AG04450 (cell line): ENCODE results near the gene CDH15. TPM values are rescaled to one million over a fixed set of nuclear protein-coding genes. Genes with fewer than 3 reads are reported as not detected.

Experiments
- CTCF ChIA-PET: fragments of 300-600, 350-600 bp; formaldehyde crosslinking; extraction: SDS; loops from one replicate; lab custom pipeline; 2022; ENCODE audit warnings: antibody characterized with exemption, inconsistent platforms; lab: Charles Lee
- POLR2A ChIA-PET: fragments of 350-600 bp; formaldehyde crosslinking; extraction: SDS; loops from one replicate; lab custom pipeline; 2021; ENCODE audit warnings: antibody characterized with exemption, inconsistent platforms; lab: Yijun Ruan, JAX
- DNase-seq: peaks from one replicate; pipeline ENCODE4 v3.0.0-alpha.2; 2011; ENCODE audit warnings: low read depth, low spot score
- H3K27ac ChIP-seq: one replicate; pipeline ENCODE4 v1.5.1; 2012; ENCODE audit warnings: low read depth, low read length, control low read depth
- H3K27me3 ChIP-seq: one replicate; pipeline ENCODE4 v1.6.0; 2012; ENCODE audit warnings: low read length; ENCODE audit not compliant: control insufficient read depth, insufficient read depth
- H3K4me3 ChIP-seq: 2 replicates; pipeline ENCODE4 v1.5.1; 2011; ENCODE audit warnings: mild to moderate bottlenecking, low read depth, low read length, control low read depth
- H3K9me3 ChIP-seq: 2 replicates; pipeline ENCODE4 v1.5.1; 2012; ENCODE audit warnings: low read length; ENCODE audit not compliant: control insufficient read depth, insufficient read depth
- polyA plus RNA-seq: library from polyadenylated mRNA; depleted of rRNA; stranded (reverse); fragments of >200 nt; gene quantifications from 2 replicates; pipeline ENCODE4 v1.2.3, GENCODE V29; 2011
- TF ChIP-seq, protein P1 (sequence below): IDR thresholded peaks from 2 replicates; pipeline ENCODE4 v1.5.1; 2011; ENCODE audit warnings: low read depth, low read length, control low read depth, inconsistent platforms

CDH15 gene
- polyA plus RNA-seq, 1 experiment, result 0.12 TPM

- ChIA-PET POLR2A (no interaction called here), CTCF (no interaction called here)
- Histone ChIP-seq H3K27ac (peak overlapping the region; percentile 2), H3K4me3 (no peak overlapping the region), H3K27me3 (peaks cover 30% of the 10 kb centered on the region), H3K9me3 (peaks cover 2% of the 10 kb centered on the region; the same call in 1 of the 2 replicates)
- TF ChIP-seq, protein P1, sequence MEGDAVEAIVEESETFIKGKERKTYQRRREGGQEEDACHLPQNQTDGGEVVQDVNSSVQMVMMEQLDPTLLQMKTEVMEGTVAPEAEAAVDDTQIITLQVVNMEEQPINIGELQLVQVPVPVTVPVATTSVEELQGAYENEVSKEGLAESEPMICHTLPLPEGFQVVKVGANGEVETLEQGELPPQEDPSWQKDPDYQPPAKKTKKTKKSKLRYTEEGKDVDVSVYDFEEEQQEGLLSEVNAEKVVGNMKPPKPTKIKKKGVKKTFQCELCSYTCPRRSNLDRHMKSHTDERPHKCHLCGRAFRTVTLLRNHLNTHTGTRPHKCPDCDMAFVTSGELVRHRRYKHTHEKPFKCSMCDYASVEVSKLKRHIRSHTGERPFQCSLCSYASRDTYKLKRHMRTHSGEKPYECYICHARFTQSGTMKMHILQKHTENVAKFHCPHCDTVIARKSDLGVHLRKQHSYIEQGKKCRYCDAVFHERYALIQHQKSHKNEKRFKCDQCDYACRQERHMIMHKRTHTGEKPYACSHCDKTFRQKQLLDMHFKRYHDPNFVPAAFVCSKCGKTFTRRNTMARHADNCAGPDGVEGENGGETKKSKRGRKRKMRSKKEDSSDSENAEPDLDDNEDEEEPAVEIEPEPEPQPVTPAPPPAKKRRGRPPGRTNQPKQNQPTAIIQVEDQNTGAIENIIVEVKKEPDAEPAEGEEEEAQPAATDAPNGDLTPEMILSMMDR, result no peak
- no peak for DNase-seq
Observed at GRCh38 chr16:89197033-89197632, 25.6 kb downstream of the CDH15 start.

- H3K9me3 ChIP-seq, result peaks cover 9% of the 10 kb centered on the region
- H3K27ac ChIP-seq, result peak overlapping the region; percentile 2
- H3K27me3 ChIP-seq, result peaks cover 37% of the 10 kb centered on the region
- POLR2A ChIA-PET, result no interaction called here
- TF ChIP-seq, protein P1, result no peak
- CTCF ChIA-PET, result no interaction called here
- H3K4me3 ChIP-seq, result no peak overlapping the region
- DNase-seq, result no peak
Observed at GRCh38 chr16:89197633-89198416, 26.3 kb downstream of the CDH15 start.

DNA sequence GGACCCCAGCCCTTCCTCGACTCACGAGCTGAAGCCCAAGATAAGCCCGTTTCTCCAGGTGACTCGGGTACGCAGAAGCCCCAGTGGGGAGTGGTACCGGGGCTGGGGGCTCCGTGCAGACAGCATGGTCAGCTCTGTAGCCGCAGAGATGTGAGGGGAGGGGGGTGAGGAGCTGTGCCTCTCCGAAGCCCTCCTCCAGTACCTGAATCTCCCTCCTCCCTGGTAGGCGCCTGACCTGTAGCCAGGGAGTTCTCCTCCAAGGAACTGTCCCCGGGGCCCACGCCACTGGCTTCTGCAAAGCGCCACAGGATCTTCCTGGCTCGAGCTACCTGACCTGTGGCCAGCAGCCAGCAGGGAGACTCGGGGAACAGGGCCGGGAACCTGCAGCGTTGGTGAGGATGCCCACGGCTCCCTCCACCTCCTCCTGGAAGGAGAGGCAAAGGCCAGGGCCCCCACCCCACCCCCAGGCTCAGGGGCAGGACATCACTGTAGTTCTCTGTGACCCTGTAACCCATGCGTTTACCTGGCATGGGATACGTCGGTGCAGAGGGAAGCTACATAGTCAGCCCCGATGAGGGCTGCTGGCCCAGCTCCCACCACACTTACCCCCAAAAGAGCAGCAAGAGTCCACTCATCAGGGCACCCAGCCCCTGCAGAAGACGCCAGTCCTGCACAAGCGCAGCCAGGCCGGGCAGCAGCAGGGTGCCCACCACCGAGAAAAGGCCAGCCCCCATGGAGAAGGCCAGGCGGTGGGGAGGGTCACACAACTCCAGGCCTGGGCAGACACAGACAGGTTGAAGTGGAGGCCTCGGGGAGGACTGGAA is 27.1 kb downstream of the CDH15 start:
- DNase-seq, result no peak
- ChIA-PET CTCF (no interaction called here), POLR2A (interaction anchor here (1.6 kb wide), 1 partner anchor 19 kb away, joined by 4 read pairs; the partner anchor contains the start of gene ZNF778)
- peaks cover 11% of the 10 kb centered on the region for H3K9me3 ChIP-seq
- no peak overlapping the region for H3K27ac ChIP-seq
- peaks cover 45% of the 10 kb centered on the region for H3K27me3 ChIP-seq
- TF ChIP-seq, protein P1, result no peak
- H3K4me3 ChIP-seq, result no peak overlapping the region

DNA sequence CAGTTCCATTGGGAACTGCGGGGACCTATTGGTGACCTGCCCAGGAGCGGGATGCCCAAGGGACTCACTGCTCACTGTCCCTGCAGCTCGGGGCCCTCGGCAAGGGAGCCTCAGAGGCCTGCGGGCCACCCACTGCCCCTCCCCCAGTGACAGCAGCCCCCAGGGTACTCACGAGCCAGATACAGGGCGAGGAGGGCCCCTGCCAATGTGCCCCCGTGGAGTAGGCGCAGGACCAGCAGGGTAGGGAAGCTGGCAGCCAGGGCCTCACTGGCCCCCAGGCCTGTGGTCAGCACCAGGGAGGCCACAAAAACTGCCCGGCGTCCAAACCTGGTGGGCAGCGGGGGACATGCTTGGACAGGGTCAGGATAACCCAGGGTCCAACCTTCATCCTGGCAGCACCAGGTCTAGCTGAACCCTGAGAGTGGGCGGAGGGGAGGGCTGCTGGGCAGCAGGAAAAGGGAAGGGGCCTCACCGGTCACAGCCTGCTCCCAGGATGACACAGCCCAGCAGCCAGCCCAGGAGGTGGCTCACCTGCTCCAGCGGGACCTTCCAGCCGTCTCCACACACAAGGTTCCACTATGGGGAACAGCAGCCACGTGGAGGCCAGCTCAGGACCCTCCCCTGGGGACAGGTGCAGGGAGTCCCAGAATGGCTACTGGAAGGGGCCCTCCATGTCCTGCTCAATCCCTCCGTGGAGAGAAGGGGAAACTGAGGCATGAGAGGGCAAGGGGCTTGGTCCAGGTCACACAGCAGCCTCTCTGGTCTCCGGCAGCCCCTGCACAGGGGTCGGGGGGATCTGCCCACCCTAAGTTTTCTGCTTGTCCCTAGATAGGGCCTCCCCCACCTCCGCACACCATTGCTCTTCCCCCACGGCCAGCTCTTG is 27.9 kb downstream of the CDH15 start:
- TF ChIP-seq, protein P1, result no peak
- Histone ChIP-seq H3K27ac (no peak overlapping the region), H3K27me3 (peaks cover 51% of the 10 kb centered on the region), H3K4me3 (no peak overlapping the region), H3K9me3 (peaks cover 8% of the 10 kb centered on the region)
- ChIA-PET CTCF (no interaction called here), POLR2A (interaction anchor here (1.6 kb wide), 1 partner anchor 18 kb away, joined by 4 read pairs; the partner anchor contains the start of gene ZNF778)
- DNase-seq, result no peak
